GM19397 (cell line): ENCODE results near the gene PRG2.
"Not testable (repeated sequence)": the region's sequence is repeated elsewhere in the genome, so short reads cannot be mapped to it uniquely, and the experiment has no call there.

Source experiments
- ATAC-seq: cut with Tn5 transposase; IDR thresholded peaks from one replicate; pipeline ENCODE4 v1.9.1; 2021; ENCODE audit warnings: mild to moderate bottlenecking, moderate library complexity; ENCODE audit not compliant: unreplicated experiment

Gene PRG2

DNA sequence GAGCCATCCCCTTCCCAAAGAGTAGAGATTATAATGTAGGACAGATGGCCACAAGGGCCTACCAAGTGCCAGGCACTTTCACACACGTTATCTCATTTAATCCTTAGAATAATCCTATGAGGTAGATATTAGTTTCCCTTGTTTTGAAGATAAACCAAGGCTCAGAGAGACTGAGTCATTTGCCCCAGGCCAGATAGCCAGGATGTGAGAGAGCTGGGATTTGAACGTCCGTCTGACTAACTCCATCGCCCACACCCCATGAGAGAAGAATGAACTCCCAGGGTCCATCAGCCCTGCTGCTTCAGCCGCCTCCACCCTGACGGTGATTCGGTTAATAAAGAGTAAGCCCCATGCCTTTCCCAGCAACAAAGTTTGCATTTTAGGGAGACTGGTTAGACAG is 20.2 kb downstream of the PRG2 start:
- ATAC-seq: no peak

DNA sequence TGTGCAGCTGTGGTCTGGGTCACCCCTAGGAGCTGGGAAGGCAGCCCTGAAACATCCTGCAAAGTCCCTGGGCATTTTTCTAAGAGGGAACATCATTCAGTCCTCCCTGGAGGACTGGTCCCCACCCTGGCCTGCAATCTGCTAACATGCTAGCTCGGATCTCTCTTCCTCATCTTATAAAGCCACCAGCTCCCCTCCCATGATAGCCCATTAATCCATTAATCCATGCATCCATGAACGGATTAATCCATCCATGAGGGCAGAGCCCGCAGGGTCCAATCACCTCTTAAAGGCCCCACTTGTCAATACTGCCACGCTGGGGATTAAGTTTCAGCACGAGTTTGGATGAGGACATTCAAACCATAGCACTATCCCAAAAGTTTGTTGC is 21.6 kb downstream of the PRG2 start:
- no peak for ATAC-seq

DNA sequence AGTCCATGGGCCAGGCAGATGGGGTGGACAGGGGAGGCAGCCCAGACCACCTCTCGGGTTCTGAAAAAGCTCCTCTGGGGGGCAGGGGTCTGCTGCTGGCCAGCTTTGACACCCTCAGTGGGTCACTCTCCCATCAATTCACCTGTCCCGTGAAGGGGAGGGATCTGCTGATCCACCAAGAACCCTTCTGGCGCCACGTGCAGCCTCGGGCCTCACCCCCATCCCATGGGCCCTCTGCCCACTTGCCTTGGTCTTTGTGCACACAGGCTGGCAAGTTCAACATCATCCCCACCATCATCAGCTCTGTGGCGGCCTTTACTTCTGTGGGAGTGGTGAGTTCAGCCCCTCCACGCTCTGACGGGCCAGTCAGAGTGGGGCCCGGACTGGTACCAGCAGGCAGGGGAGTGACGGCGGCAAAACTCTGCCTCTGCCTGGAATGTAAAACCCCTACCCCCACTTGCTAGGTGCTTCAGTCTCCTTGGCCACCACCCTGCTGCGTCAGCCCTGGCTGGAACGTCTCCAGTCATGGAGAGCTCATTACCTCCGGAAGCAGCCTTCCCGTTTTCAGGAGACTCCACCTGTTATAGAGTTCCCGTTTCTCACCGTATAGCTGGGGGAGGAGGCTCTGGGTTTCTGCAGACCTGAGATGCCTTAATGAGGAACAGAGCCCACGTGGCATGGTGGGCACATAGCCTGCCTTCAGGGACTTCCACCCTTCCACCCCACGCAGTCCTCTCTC is 22.2 kb downstream of the PRG2 start:
- no peak for ATAC-seq

DNA sequence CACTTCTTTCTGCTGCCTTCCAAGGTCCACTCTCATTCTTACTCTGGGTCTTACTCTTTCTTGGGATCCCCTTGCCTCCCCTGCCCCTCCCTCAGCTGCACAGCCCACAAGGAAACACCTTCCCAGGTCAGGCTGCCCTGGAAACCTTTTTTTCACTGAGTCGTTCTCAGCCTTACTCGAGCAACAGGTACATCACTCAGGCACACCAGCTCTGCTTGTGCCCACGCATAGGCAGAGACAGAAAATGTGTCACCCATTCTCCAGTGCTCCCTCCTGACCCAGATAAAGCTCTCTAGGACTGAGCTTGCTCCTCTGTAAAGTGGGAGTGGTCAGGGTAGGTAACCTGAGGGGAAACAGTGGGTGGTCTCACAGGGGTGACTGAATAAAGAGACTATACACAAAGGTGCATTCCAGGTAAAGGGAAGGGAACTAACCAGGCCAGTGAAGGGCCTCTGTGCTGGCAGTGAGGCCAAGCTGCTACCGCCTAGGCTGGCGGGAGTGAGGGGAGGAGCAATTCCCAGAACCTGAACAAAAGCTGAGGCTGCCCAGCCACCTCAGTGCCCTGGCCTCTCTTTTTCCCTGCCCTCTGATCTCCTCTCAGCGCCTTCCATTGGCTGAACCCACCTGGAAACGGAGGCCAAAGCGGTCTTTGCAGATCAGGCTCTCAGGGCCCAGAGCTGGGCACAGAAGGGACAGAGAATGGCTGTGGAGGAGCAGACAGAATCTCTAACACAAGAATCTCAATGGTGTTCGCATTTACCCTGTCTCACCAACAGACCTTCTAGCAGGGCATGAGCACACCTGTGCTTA is 25.4 kb downstream of the PRG2 start:
- no peak for ATAC-seq

DNA sequence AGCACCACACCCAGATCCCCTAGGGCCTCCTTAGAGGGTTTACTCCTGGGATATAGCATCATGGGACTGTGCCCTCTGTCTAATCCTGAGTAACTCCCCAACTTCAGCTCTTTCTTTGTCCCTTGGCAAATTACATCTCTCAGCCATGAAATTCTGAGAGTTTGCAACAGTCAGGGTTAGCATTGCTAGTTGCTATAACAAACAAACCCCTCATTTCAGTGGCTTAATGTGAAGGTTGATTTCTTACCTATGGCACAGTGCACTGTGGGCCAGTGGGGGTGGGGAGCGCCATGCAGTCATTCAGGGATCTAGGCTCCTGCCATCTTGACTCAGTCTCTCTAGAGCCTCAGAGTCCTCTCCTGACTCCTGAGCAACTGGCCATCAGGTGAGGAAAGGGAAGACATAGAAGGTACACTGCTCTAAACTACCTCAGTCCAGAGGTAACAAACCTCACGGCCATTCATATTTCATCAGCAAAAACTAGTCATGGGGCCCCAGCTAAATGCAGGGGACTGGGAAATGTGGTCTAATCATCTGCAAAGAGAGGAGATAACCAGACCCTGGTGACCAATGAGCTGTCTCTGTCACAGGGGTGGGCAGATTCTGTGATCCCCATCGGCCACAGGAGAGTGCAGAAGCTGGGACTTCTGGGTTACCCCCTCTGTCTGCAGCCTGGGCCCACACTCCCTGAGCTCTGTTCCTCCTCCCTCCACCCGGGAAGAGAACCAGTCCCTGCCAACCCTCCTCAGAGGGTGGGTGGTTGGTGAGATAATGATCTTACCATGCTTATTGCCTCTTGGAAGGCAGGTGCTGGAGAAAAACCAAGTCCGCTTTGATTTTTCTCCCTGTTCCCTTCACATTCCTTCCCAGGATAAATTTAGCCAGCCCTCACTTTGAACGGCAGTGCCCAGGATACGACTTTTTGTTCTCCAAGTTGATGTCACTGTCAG is 27.0 kb downstream of the PRG2 start:
- ATAC-seq: no peak

DNA sequence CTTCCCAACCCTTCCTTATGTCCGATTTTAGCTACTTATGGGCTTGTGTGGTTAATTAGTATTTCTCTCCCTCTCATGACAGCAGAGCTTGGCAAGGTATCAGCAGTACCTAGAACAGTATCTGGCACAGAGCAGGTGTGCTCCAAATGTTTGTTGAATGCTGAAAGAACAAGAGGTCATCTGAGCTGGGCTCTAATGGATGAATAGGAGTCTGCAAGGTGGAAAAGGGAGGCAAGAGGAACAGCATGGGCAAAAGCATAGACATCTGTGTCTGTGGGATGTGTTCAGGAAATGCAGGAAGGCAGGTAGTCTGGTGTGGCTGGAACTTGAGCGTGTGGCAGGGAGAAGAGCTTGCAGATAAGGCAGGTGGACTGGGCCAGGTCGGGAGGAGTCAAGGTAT is 28.5 kb downstream of the PRG2 start:
- no peak for ATAC-seq

- ATAC-seq: not testable (repeated sequence)
Measured at GRCh38 chr11:57361420-57361819, 29.0 kb downstream of the PRG2 start.

- no peak for ATAC-seq
Measured at GRCh38 chr11:57360991-57361390, 29.5 kb downstream of the PRG2 start.

DNA sequence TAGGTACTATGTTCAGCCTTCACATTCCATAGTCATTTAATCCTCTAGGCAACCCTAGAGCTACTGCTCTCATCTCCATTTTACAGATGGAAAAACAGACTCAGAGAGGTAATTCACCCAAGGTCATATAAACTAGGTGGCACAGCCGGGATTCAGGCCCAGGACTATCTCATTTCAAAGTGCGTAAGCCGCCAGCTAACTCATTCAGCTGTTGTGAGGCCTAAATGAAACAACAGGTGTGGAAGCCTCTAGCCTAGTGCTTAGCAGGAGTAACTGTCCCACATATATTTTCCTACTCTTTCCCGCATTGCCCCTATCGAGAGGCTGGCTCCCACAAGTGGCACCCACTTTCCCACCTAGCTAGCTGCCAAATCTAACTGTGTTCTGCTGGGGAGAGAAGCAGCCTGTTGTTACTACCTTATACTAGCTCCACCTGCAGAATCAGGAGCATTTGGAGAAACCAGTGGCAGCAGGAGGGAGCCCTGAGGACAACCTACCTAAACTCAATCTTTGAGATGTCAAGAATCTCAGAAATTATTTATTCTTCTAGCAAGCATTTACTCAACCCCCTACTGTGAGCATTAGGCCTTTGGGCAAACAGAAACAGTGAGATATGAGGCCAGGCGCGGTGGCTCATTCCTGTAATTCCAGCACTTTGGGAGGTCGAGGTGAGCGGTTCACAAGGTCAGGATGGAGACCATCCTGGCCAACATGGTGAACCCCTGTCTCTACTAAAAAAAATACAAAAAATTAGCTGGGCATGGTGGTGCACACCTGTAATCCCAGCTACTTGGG is 30.4 kb downstream of the PRG2 start:
- ATAC-seq: no peak

DNA sequence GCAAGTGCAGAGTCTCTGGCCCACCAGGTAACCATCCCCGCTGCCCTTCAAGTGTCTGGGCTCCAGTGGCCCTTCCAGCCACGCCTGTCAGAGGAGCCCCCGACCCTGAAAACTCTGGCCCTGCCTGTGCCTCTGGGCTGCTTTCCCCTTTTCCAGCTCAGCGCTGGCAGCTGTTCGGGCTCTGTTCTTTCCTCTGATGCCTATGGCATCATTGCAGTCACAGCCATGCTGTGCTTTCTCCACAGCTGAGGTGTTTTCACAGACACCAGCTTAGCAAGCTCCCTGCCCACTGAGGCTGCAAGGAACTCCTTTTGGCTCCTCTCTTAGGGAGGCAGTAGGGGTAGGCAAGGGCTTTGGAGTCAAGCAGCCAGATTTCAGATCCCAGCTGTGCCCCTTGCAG is 31.1 kb downstream of the PRG2 start:
- no peak for ATAC-seq

DNA sequence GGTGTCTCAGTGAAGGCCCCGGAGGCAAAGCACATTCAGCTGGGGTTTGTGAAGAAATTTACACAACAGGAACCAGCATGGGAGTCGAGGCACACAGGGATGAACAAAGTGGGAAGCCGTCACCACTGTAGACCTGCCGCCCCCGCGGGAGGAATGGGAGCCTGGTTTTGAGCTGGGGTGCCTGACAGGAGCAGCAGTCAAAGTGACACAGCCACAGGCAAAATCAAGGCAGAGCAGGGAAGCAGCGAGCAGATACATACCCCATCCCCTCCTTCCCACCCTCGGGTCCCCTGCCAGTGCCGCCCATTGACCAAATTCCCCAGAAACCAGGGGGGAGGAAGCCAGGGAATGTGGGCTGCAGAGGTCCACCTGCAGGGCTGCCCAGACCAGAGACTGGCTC is 31.5 kb downstream of the PRG2 start:
- no peak for ATAC-seq

GRCh38 chr11:57358543-57358961 is 31.9 kb downstream of the PRG2 start:
- no peak for ATAC-seq

DNA sequence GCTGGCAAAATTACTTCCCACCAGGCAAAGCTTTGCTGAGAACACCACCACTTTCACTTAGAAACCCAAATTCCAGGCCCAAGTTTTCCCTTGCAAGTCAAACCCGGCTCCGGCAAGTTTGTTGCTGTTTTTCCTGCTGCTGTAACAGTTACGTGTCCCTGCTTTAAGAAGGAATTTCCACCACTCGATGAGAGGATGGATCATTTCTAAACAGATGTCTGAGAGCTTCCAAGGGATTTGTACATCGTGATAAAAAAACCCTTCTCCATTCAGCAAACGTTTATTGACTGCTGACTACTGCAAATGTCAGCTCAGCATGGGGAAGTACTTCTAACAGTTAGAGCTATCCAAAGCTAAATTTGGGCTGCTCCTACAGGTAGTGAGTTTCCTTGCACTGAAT is 32.6 kb downstream of the PRG2 start:
- no peak for ATAC-seq

- no peak for ATAC-seq
Measured at GRCh38 chr11:57357310-57357709, 33.1 kb downstream of the PRG2 start.

DNA sequence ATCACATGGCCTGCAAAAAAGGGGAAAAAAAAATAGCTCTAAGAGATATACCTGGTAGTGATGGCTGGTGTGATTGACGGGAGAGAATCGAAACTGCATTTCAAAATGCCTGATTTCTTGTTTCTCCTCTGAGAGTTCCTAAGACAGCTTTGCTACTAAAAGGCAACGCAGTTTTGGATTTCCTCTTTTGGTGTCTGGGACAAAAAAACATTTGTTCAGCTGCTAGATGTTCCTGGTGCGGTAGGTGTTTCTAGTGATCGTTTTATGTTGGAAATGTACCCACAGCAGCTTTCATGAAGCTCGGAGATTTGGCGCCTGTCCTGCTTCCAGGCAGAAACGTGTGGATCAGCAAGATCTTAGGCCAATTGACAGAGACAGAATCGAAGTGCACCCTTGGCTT is 34.2 kb downstream of the PRG2 start:
- ATAC-seq: no peak

DNA sequence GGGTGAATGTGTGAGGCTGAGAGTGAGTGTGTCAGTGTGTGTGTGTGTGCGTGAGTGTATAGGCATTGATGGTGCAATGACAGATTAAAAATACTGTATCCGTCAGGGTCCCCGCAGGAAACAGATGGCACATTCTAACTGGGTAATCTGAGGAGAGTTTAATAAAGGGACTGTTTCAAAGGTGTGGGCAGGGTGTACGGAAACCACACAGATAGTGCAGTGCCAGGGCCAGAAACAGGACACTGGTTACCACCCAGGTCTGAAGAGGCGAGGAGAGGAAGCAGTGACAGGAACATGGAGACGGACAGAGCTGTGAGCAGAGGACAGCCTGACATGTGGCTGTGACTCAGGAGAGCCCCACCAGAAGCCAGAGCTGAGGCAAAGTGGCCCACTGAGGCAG is 35.8 kb downstream of the PRG2 start:
- no peak for ATAC-seq

DNA sequence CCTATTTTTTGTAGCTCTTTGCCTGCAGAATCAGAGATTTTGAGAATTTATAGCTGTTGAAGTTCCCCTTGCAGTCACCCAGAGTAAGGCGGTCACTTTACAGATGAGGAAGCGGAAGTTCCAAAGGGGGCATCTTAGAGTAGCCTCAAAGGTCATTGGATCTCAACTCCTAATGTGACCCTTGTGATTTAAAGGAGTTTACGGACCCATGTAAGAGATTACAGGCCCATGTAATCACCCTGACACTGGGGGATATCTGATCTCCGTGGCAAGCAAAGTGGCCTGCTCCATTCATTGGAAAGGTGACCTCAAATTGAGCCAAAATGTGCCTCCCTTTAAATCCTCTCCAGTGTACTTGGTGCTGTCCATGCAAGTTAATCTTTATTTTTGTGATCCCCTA is 36.6 kb downstream of the PRG2 start:
- no peak for ATAC-seq

DNA sequence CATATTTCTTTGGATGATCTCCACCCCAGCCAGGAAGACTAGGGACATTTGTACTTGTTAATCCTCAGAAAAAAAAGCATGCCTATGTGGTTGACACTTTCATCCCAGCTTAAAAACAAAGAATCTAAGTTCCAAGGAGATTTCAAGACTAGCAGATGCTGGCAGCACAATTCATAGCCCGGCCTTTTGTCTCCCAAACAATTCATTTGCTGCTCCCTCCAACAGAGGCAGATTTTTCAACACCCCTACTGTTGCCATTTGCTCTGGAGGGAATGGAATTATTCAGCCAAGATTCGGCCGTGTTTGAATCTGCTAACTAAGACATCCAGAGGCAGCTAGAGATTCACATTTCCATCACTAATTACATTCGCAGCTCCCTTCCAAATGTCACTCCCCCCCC is 37.0 kb downstream of the PRG2 start:
- ATAC-seq: no peak

GRCh38 chr11:57353036-57353435 is 37.4 kb downstream of the PRG2 start:
- ATAC-seq: no peak

GRCh38 chr11:57349491-57350274 is 40.8 kb downstream of the PRG2 start:
- no peak for ATAC-seq
